Measurements from ENCODE around the gene USP17L29. TPM values are rescaled to one million over a fixed set of nuclear protein-coding genes. Genes with fewer than 3 reads are reported as not detected.

Gene USP17L29, protein sequence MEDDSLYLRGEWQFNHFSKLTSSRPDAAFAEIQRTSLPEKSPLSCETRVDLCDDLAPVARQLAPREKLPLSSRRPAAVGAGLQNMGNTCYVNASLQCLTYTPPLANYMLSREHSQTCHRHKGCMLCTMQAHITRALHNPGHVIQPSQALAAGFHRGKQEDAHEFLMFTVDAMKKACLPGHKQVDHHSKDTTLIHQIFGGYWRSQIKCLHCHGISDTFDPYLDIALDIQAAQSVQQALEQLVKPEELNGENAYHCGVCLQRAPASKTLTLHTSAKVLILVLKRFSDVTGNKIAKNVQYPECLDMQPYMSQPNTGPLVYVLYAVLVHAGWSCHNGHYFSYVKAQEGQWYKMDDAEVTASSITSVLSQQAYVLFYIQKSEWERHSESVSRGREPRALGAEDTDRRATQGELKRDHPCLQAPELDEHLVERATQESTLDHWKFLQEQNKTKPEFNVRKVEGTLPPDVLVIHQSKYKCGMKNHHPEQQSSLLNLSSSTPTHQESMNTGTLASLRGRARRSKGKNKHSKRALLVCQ
- not detected in 2 replicates for total RNA-seq

DNA sequence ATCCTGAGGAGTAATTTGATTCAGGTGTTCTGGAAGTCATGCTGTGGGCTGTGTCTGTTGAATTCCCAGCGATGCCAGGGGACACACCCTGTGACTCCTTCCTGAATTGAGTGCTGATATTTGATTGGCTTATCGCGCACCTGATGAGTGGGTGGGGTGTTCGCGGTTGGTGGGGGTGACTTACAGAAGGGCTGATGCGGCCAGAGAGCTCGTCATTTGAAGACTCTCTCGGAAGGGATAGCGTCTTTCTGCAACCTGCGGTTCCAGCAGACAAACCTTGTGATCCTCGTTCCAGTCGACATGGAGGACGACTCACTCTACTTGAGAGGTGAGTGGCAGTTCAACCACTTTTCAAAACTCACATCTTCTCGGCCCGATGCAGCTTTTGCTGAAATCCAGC is at the start of gene USP17L29:
Gene USP17L29, plus strand, starts transcription at position 301 of the 400 bp plus-strand sequence. Its CDS starts 0 bp downstream, at position 301.

DNA sequence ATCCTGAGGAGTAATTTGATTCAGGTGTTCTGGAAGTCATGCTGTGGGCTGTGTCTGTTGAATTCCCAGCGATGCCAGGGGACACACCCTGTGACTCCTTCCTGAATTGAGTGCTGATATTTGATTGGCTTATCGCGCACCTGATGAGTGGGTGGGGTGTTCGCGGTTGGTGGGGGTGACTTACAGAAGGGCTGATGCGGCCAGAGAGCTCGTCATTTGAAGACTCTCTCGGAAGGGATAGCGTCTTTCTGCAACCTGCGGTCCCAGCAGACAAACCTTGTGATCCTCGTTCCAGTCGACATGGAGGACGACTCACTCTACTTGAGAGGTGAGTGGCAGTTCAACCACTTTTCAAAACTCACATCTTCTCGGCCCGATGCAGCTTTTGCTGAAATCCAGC is 28.6 kb upstream of the USP17L29 start, which contains the start of gene USP17L24:
Gene USP17L24, plus strand, starts transcription at position 301 of the 400 bp plus-strand sequence. Its CDS starts 0 bp downstream, at position 301.

DNA sequence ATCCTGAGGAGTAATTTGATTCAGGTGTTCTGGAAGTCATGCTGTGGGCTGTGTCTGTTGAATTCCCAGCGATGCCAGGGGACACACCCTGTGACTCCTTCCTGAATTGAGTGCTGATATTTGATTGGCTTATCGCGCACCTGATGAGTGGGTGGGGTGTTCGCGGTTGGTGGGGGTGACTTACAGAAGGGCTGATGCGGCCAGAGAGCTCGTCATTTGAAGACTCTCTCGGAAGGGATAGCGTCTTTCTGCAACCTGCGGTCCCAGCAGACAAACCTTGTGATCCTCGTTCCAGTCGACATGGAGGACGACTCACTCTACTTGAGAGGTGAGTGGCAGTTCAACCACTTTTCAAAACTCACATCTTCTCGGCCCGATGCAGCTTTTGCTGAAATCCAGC is 23.8 kb upstream of the USP17L29 start, which contains the start of gene USP17L25:
Gene USP17L25, plus strand, starts transcription at position 301 of the 400 bp plus-strand sequence. Its CDS starts 0 bp downstream, at position 301.

DNA sequence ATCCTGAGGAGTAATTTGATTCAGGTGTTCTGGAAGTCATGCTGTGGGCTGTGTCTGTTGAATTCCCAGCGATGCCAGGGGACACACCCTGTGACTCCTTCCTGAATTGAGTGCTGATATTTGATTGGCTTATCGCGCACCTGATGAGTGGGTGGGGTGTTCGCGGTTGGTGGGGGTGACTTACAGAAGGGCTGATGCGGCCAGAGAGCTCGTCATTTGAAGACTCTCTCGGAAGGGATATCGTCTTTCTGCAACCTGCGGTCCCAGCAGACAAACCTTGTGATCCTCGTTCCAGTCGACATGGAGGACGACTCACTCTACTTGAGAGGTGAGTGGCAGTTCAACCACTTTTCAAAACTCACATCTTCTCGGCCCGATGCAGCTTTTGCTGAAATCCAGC is 19.1 kb upstream of the USP17L29 start, which contains the start of gene USP17L26:
Gene USP17L26, plus strand, starts transcription at position 301 of the 400 bp plus-strand sequence. Its CDS starts 0 bp downstream, at position 301.

DNA sequence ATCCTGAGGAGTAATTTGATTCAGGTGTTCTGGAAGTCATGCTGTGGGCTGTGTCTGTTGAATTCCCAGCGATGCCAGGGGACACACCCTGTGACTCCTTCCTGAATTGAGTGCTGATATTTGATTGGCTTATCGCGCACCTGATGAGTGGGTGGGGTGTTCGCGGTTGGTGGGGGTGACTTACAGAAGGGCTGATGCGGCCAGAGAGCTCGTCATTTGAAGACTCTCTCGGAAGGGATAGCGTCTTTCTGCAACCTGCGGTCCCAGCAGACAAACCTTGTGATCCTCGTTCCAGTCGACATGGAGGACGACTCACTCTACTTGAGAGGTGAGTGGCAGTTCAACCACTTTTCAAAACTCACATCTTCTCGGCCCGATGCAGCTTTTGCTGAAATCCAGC is 14.3 kb upstream of the USP17L29 start, which contains the start of gene USP17L5:
Gene USP17L5, plus strand, starts transcription at position 301 of the 400 bp plus-strand sequence. Its CDS starts 0 bp downstream, at position 301.

DNA sequence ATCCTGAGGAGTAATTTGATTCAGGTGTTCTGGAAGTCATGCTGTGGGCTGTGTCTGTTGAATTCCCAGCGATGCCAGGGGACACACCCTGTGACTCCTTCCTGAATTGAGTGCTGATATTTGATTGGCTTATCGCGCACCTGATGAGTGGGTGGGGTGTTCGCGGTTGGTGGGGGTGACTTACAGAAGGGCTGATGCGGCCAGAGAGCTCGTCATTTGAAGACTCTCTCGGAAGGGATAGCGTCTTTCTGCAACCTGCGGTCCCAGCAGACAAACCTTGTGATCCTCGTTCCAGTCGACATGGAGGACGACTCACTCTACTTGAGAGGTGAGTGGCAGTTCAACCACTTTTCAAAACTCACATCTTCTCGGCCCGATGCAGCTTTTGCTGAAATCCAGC is 9.6 kb upstream of the USP17L29 start, which contains the start of gene USP17L27:
Gene USP17L27, plus strand, starts transcription at position 301 of the 400 bp plus-strand sequence. Its CDS starts 0 bp downstream, at position 301.

DNA sequence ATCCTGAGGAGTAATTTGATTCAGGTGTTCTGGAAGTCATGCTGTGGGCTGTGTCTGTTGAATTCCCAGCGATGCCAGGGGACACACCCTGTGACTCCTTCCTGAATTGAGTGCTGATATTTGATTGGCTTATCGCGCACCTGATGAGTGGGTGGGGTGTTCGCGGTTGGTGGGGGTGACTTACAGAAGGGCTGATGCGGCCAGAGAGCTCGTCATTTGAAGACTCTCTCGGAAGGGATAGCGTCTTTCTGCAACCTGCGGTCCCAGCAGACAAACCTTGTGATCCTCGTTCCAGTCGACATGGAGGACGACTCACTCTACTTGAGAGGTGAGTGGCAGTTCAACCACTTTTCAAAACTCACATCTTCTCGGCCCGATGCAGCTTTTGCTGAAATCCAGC is 4.8 kb upstream of the USP17L29 start, which contains the start of gene USP17L28:
Gene USP17L28, plus strand, starts transcription at position 301 of the 400 bp plus-strand sequence. Its CDS starts 0 bp downstream, at position 301.

DNA sequence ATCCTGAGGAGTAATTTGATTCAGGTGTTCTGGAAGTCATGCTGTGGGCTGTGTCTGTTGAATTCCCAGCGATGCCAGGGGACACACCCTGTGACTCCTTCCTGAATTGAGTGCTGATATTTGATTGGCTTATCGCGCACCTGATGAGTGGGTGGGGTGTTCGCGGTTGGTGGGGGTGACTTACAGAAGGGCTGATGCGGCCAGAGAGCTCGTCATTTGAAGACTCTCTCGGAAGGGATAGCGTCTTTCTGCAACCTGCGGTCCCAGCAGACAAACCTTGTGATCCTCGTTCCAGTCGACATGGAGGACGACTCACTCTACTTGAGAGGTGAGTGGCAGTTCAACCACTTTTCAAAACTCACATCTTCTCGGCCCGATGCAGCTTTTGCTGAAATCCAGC is 9.4 kb downstream of the USP17L29 start, which contains the start of gene USP17L30:
Gene USP17L30, plus strand, starts transcription at position 301 of the 400 bp plus-strand sequence. Its CDS starts 0 bp downstream, at position 301.

Other genes starting within 250 kb of the USP17L29 start
- not detected in 2 replicates for gene FAM90A26, start 183.2 kb upstream of the USP17L29 start, total RNA-seq
- not detected in 2 replicates for gene USP17L10, start 143.0 kb upstream of the USP17L29 start, total RNA-seq
- not detected in 2 replicates for gene USP17L11, start 138.2 kb upstream of the USP17L29 start, total RNA-seq
- not detected in 2 replicates for gene USP17L12, start 133.5 kb upstream of the USP17L29 start, total RNA-seq
- not detected in 2 replicates for gene USP17L13, start 128.7 kb upstream of the USP17L29 start, total RNA-seq
- gene USP17L15, start 119.3 kb upstream of the USP17L29 start, total RNA-seq = not detected in 2 replicates
- gene USP17L17, start 109.8 kb upstream of the USP17L29 start, total RNA-seq = not detected in 2 replicates
- not detected in 2 replicates for gene USP17L18, start 105.0 kb upstream of the USP17L29 start, total RNA-seq
- gene USP17L19, start 100.3 kb upstream of the USP17L29 start, total RNA-seq = not detected in 2 replicates
- not detected in 2 replicates for gene USP17L20, start 95.5 kb upstream of the USP17L29 start, total RNA-seq
- gene USP17L21, start 90.8 kb upstream of the USP17L29 start, total RNA-seq = not detected in 2 replicates
- not detected in 2 replicates for gene USP17L22, start 86.0 kb upstream of the USP17L29 start, total RNA-seq
- gene USP17L24, start 28.5 kb upstream of the USP17L29 start, total RNA-seq = not detected in 2 replicates
- gene USP17L25, start 23.7 kb upstream of the USP17L29 start, total RNA-seq = not detected in 2 replicates
- gene USP17L26, start 19.0 kb upstream of the USP17L29 start, total RNA-seq = not detected in 2 replicates
- not detected in 2 replicates for gene USP17L5, start 14.2 kb upstream of the USP17L29 start, total RNA-seq
- gene USP17L27, start 9.5 kb upstream of the USP17L29 start, total RNA-seq = not detected in 2 replicates
- gene USP17L28, start 4.7 kb upstream of the USP17L29 start, total RNA-seq = not detected in 2 replicates
- not detected in 2 replicates for gene USP17L30, start 9.5 kb downstream of the USP17L29 start, total RNA-seq
- not detected in 2 replicates for gene DEFB131A, start 90.8 kb downstream of the USP17L29 start, total RNA-seq

All from dermis lymphatic vessel endothelial cell (primary cell).